ENCODE data around the gene FAM171A2. TPM values are rescaled to one million over a fixed set of nuclear protein-coding genes. Genes with fewer than 3 reads are reported as not detected.

Gene FAM171A2
- total and polyA plus RNA-seq, 2 of the 8 experiments (the other 6 are each of a cell fraction or from before 2014, with no cell fraction given) = 21.9 to 24.1 TPM

GRCh38 chr17:44384823-44385286 is 21.2 kb upstream of the FAM171A2 start (continued):
- peak; percentile 13 for TF ChIP-seq EZH2 (IDR thresholded peaks at IDR 0.05; ENCODE audit: low read depth, low read length, severe bottlenecking)
- no peak for TF ChIP-seq RFX5 (IDR thresholded peaks at IDR 0.05; ENCODE audit: borderline replicate concordance, low read depth, low read length)
- TF ChIP-seq JUN (IDR thresholded peaks at IDR 0.05; ENCODE audit: low read depth, low read length) = no peak
- TF ChIP-seq NRF1 (IDR thresholded peaks at IDR 0.05; ENCODE audit: low read depth, low read length) = no peak
- no peak for TF ChIP-seq SIRT6 (IDR thresholded peaks at IDR 0.05; ENCODE audit: low read length)
- no peak for TF ChIP-seq CREB1 (IDR thresholded peaks at IDR 0.05)
- TF ChIP-seq RNF2 (IDR thresholded peaks at IDR 0.05; ENCODE audit: borderline replicate concordance, low read depth, low read length, missing control alignments, poor library complexity, severe bottlenecking) = no peak
- TF ChIP-seq TCF12 (IDR thresholded peaks at IDR 0.05; ENCODE audit: low read depth, low read length) = no peak
- no peak for TF ChIP-seq CBX5 (IDR thresholded peaks at IDR 0.05; ENCODE audit: low read depth, low read length)
- TF ChIP-seq SP1 (IDR thresholded peaks at IDR 0.05; ENCODE audit: low read depth, low read length) = peak; percentile 18; the same call in 1 of the 2 replicates
- TF ChIP-seq FOSL1 (IDR thresholded peaks at IDR 0.05; ENCODE audit: insufficient read depth, low read depth, low read length) = no peak
- no peak for TF ChIP-seq TAF7 (optimal IDR thresholded peaks at IDR 0.05; ENCODE audit: borderline replicate concordance, low read depth, low read length)
- peak; percentile 52 for TF ChIP-seq KDM4A (IDR thresholded peaks at IDR 0.05; ENCODE audit: low read depth, low read length, severe bottlenecking)
- TF ChIP-seq CEBPB (IDR thresholded peaks at IDR 0.05; ENCODE audit: low read depth, low read length) = no peak
- no peak for TF ChIP-seq ATF3 (IDR thresholded peaks at IDR 0.05; ENCODE audit: insufficient read depth, low read depth, low read length)

Measured in H1 (cell line).